ENCODE measurements around the gene CERS4. TPM values are rescaled to one million over a fixed set of nuclear protein-coding genes. Genes with fewer than 3 reads are reported as not detected.

The CERS4 gene
- total and polyA plus RNA-seq, 2 donors (not counting 1 experiment from before 2014, with no cell fraction given) = 104 to 125 TPM

DNA sequence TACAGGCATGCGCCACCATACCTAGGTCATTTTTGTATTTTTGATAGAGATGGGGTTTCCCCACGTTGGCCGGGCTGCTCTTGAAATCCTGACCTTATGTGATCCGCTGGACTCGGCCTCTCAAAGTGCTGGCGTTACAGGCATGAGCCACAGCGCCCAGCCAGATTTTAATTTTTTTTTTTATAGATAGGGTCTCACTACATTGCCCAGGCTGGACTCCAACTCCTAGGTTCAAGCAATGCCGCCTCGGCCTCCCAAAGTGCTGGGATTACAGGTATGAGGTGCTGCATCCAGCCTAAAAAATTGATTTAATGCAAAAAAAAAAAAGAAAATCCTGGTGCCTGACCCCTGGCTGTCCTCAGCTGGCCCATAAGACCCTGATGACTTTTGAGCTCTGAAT is 24.9 kb upstream of the CERS4 start:
- H3K4me3 ChIP-seq (ENCODE audit: control extremely low read depth in 1 of 5, extremely low read depth in 1 of 5, insufficient read depth in 1 of 5, low read depth in 2 of 5, low read length in 4 of 5) = no peak overlapping the region
- no peak overlapping the region for H3K27ac ChIP-seq (ENCODE audit: low read length in 2 of 2)
- H3K36me3 ChIP-seq (replicated peaks in 1 of 2; ENCODE audit: control extremely low read depth in 1 of 2, control insufficient read depth in 1 of 2, extremely low read depth in 1 of 2, insufficient read depth in 2 of 2, low read length in 1 of 2) = no peaks in the 10 kb centered on the region
- no peaks in the 10 kb centered on the region for H3K9me3 ChIP-seq (ENCODE audit: control extremely low read depth in 1 of 3, control insufficient read depth in 2 of 3, insufficient read depth in 1 of 3, low read length in 2 of 3)
- Mint-ChIP-seq H3K27ac (no peak overlapping the region), H3K4me3 (no peak overlapping the region), H3K27me3 (no peaks in the 10 kb centered on the region), H3K4me1 (peaks cover 25% of the 10 kb centered on the region), H3K9me3 (ENCODE audit: insufficient read depth) (no peaks in the 10 kb centered on the region)
- DNase-seq (no peak), ATAC-seq (ENCODE audit: low read depth) (no peak)
- no peak overlapping the region for H2AFZ ChIP-seq (ENCODE audit: insufficient read depth, low read depth, low read length, poor library complexity, severe bottlenecking)
- CTCF ChIA-PET = interaction anchor here (0.7 kb wide), 1 partner anchor 69 kb away, joined by 3 read pairs; no protein-coding TSS in a partner anchor
- intact Hi-C loops (cut with micrococcal nuclease) = no loop called here
- no peaks in the 10 kb centered on the region for H3K79me2 ChIP-seq (ENCODE audit: control insufficient read depth, insufficient read depth, low read length)
- H3K4me1 ChIP-seq (ENCODE audit: control insufficient read depth in 2 of 2, insufficient read depth in 2 of 2, low read length in 2 of 2) = peaks cover 7% of the 10 kb centered on the region in 2 donors
- 95% methylated on average over 8 of the region's 9 CpGs for WGBS (ENCODE audit: insufficient coverage)
- POLR2A ChIA-PET = interaction anchor here (0.7 kb wide), 1 partner anchor 839 kb away, joined by 10 read pairs; no protein-coding TSS in a partner anchor
- no peaks in the 10 kb centered on the region for H3K27me3 ChIP-seq (replicated peaks in 1 of 4; ENCODE audit: control extremely low read depth in 1 of 4, control insufficient read depth in 3 of 4, insufficient read depth in 4 of 4, low read length in 3 of 4)
- H4K20me1 ChIP-seq (ENCODE audit: control insufficient read depth, insufficient read depth, low read length, poor library complexity, severe bottlenecking) = no peaks in the 10 kb centered on the region
- no peak for TF ChIP-seq CTCF (IDR thresholded peaks at IDR 0.05)
- no peak overlapping the region for H3K4me2 ChIP-seq (replicated peaks; ENCODE audit: low read depth, low read length, poor library complexity, severe bottlenecking)
- no peak overlapping the region for H3K9ac ChIP-seq (ENCODE audit: low read length)

DNA sequence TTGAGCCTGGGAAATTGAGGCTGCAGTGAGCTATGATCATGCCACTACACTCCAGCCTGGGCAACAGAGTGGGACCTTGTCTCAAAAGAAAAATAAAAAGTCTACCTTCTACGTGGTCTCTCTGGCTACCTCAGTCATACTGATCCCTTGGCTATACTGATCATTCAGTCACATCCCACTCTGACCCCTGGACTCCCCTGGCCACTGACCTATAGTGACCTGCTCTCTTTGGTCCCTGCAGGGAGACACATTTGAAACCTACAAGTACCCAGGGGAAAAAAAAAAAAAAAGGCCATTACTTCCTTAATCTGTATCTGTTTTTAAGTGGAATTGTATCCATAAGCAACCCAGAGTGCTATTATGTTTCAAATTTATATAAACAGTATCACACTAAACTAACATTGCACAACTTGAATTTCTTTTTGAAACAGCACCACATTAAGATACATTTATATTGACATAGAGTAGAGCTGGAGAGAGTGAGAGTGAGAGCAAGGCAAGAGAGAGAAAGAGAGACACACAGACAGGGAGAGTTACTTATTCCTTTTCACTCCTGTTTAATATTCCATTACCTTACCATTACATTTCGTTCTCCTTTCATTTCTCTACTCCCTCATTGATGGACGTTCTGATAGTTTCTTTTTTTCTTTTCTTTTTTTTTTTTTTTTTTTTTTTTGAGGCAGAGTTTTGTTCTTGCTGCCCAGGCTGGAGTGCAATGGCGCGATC is 23.7 kb upstream of the CERS4 start:
- ChIA-PET POLR2A (no interaction called here), CTCF (no interaction called here)
- Mint-ChIP-seq H3K4me1 (peaks cover 25% of the 10 kb centered on the region), H3K27me3 (no peaks in the 10 kb centered on the region), H3K27ac (no peak overlapping the region), H3K9me3 (ENCODE audit: insufficient read depth) (no peaks in the 10 kb centered on the region), H3K4me3 (no peak overlapping the region)
- ATAC-seq (ENCODE audit: low read depth) (no peak), DNase-seq (no peak)
- WGBS (ENCODE audit: insufficient coverage) = 100% methylated on average over 3 of the region's 5 CpGs
- no peak overlapping the region for H2AFZ ChIP-seq (ENCODE audit: insufficient read depth, low read depth, low read length, poor library complexity, severe bottlenecking)
- TF ChIP-seq CTCF (IDR thresholded peaks at IDR 0.05) = no peak
- no peak for TF ChIP-seq EZH2 (IDR thresholded peaks at IDR 0.05; ENCODE audit: borderline replicate concordance, insufficient read depth, low read depth, low read length, poor library complexity, severe bottlenecking)
- no peaks in the 10 kb centered on the region for H3K9me3 ChIP-seq (ENCODE audit: control extremely low read depth in 1 of 3, control insufficient read depth in 2 of 3, insufficient read depth in 1 of 3, low read length in 2 of 3)
- H3K27ac ChIP-seq (ENCODE audit: low read length in 2 of 2) = no peak overlapping the region
- H3K4me1 ChIP-seq (ENCODE audit: control insufficient read depth in 2 of 2, insufficient read depth in 2 of 2, low read length in 2 of 2) = peaks cover 7% of the 10 kb centered on the region in 2 donors
- no peaks in the 10 kb centered on the region for H4K20me1 ChIP-seq (ENCODE audit: control insufficient read depth, insufficient read depth, low read length, poor library complexity, severe bottlenecking)
- no peaks in the 10 kb centered on the region for H3K36me3 ChIP-seq (replicated peaks in 1 of 2; ENCODE audit: control extremely low read depth in 1 of 2, control insufficient read depth in 1 of 2, extremely low read depth in 1 of 2, insufficient read depth in 2 of 2, low read length in 1 of 2)
- H3K9ac ChIP-seq (ENCODE audit: low read length) = no peak overlapping the region
- H3K4me3 ChIP-seq (ENCODE audit: control extremely low read depth in 1 of 5, extremely low read depth in 1 of 5, insufficient read depth in 1 of 5, low read depth in 2 of 5, low read length in 4 of 5) = no peak overlapping the region
- H3K27me3 ChIP-seq (replicated peaks in 1 of 4; ENCODE audit: control extremely low read depth in 1 of 4, control insufficient read depth in 3 of 4, insufficient read depth in 4 of 4, low read length in 3 of 4) = no peaks in the 10 kb centered on the region
- no peaks in the 10 kb centered on the region for H3K79me2 ChIP-seq (ENCODE audit: control insufficient read depth, insufficient read depth, low read length)
- H3K4me2 ChIP-seq (replicated peaks; ENCODE audit: low read depth, low read length, poor library complexity, severe bottlenecking) = no peak overlapping the region
- intact Hi-C loops (cut with micrococcal nuclease) = no loop called here
